Stimulated activated CD4-positive, alpha-beta T cell treated with anti-CD3 and anti-CD28 coated beads, Interleukin-1b, Interleukin-23, amount 100 ng/mL, for 24 hours (primary cell): ENCODE measurements around the gene LARP4B.

Experiments
- DNase-seq, 4 experiments: peaks; one replicate each; pipeline ENCODE4 v3.0.0-alpha.2; 2020; ENCODE audit warnings: low read depth in 4 of 4, low spot score in 1 of 4

LARP4B gene

GRCh38 chr10:870564-871166 is 60.8 kb downstream of the LARP4B start:
- DNase-seq, result no peak

DNA sequence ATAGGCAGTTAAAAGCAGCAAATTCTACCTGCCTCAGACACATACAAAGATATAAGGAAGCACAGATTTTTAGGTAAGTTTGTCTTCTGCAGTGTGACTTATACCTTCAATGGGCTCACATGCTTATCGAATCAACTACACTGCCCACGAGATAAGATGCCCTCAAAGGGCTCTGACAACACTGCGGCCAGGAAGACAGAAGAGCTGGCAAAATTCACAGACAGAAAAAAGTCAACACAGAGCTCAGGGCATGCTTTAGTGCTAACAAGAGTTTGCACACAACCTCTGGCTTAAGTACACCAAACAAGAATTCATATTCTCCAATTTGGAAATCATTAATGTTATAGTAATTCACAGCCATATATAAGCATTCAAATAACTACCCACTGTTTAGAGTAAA is 62.3 kb downstream of the LARP4B start:
- no peak for DNase-seq

DNA sequence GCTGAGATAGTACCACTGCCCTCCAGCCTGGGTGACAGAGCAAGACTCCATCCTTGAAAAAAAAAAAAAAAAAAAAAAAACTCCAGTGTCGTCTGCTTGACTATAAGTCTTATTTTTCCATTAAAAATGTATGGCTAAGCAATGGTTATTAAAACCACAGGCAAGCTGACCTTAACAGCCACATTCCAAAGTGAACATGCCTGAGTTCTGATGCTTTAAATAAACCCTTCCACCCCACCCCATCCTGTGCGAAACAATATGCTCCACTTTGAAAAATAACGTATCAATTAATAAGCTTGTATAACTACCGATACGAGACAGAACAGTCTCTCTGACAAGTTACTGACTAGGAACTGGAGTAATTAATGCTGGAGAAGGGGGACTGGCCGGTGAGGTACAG is 63.7 kb downstream of the LARP4B start:
- DNase-seq, result no peak

- DNase-seq, result no peak
Observed at GRCh38 chr10:866577-866941, 64.9 kb downstream of the LARP4B start.

DNA sequence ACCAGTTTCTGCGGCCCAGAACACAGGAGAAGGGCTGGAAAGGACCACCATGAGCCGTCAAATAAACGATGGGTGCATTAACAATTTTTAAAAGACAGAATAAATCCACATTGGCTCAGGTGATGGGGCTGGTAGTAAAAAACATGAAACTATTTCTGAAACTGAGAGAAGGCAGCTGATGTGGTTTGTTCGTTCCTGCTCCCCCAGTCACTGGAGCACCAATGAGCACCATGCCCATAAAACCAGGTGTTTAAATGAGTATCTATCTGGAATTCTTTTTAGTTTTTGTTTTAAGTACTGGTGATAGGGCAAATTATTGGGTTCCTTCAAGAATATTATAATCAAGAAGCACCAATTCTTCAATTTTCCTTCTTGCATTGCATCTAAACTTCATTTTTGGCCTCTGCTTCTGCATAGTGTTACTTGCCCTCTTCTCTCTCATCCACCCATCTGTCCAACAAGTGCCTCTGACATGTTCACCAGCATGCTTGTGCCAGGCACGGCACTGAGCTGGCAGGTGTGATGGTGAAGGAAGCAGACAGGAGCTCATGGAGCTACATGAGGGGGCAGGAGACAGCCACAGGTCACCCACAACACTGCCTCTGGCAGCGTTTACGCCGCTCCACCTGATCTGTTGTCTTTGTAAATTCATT is 65.5 kb downstream of the LARP4B start:
- DNase-seq, result no peak

DNA sequence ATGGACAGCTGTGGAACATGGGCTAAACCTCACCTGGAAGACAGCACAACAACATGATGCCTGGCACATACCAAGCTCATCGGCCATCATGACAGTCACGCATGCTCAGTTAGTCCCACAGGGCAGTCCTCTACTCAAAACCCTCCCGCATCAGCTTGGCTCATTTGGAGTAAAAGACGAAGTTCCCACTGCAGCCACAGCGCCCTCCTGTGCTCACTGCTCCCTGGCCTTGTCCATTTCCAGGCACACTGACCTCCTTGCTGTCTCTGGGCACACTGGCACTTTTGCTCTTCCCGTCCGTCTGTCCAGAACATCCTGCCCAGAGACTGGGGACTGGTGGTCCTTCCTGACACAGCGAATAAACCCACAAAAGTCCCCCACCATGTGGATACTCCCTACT is 66.2 kb downstream of the LARP4B start:
- no peak for DNase-seq

- no peak for DNase-seq
Observed at GRCh38 chr10:860519-860918, 71.0 kb downstream of the LARP4B start.

DNA sequence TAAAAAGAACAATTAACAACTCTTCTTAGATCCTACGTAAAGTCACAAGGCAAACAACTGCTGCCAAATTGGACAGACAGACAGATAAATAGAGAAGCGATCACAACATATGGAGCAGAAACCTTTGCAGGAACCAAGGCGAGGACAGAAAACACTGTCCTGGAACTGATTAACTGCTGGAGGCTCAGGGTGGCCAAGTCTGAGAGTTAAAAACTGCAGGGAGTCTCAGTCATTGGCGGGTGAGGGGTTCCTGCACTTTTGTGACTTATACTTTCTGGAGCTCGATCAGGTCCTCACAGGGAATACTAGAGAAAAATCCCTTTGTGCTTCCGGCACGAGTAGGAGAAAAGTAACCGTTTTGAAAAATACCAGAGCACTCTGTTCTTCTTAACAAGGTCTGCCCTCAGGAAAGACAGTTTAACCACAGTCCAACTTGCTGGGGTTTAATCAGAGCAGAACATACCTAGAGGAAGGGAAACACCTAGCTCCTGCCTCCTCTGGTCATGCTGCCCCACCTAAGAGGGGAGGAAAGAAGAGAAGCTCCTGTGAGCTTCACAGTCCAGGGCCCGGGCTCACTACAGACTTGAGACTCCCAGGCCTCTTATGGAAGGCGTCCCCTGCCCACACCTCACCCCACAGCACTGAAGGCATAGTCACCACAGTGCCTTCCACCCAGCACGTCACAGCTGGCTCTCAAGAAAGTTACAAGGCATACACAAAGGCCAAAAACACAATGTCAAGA is 74.9 kb downstream of the LARP4B start:
- no peak for DNase-seq

GRCh38 chr10:855671-856070 is 75.8 kb downstream of the LARP4B start:
- DNase-seq, result no peak

- DNase-seq, result no peak
Observed at GRCh38 chr10:855079-855478, 76.4 kb downstream of the LARP4B start.

DNA sequence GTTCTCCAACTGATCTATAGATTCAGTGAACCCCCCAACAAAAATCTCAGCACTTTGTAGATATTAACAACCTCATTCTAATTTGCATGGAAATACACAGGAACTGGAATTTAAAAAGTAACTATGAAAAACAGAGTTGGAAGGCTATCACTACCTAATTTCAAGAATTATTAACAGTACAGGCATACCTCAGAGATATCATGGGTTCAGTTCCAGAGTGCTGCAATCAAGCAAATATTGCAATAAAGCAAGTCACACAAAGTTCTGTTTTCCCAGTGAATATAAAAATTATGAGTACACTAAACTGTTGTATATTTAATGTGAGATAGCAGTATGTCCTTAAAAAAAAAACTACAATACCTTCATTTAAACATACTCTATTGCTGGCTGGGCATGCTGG is 78.5 kb downstream of the LARP4B start:
- DNase-seq, result no peak

DNA sequence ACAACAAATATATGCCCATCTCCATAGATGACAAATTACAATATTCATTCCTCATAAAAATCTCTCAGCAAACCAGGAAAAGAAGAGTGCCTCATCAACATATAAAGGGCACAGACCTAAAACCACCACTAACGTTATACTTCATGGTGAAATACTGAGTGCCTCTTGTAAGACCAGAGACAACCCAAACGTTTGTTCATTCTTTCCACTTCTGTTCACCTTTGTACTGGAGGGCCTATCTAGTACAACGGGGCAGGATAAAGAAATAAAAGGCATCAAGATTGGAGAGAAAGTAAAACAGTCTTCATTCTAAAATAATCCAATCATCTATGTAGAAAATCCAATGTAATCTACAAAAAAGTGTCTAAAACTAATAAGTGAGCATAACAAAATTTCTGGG is 79.1 kb downstream of the LARP4B start:
- DNase-seq, result no peak

DNA sequence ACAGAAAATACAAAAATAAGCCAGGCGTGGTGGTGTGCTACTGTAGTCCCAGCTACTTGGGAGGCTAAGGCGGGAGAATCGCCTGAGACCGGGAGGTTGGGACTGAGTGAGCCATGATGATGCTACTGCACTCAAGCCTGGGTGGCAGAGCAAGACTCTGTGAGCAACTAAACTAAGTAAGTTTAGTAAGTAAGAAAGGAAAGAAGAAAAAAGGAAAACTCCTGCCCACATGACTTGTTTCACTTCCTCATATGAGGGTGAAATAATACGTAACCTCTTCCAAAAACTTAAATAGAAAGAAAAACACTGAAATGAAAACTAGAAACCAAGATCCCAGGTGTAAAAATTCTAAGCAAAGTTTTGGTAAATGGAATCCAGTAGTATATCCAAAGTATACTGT is 79.6 kb downstream of the LARP4B start:
- no peak for DNase-seq

DNA sequence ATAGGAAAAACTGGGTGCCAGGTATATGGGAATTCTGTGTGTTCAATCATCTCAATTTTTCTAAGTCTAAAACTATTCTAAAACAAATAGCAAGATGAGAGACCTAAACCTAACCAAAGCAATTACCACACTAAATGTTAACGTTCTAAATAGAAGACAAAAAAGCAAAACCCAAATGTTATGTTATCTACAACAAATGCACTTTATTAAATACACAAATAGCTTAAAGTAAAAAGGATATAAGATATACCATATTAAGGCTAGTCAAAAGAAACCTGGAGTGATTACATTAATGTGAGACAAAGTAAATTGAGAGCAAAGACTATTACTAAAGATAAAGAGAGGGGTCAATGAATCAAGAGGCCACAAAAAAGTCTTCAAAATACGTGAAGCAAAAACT is 81.4 kb downstream of the LARP4B start:
- DNase-seq, result no peak

GRCh38 chr10:847868-848267 is 83.6 kb downstream of the LARP4B start:
- DNase-seq, result no peak

- DNase-seq, result no peak
Observed at GRCh38 chr10:846126-846685, 85.3 kb downstream of the LARP4B start.

- no peak for DNase-seq
Observed at GRCh38 chr10:845526-845925, 86.0 kb downstream of the LARP4B start.

- DNase-seq, result no peak
Observed at GRCh38 chr10:844552-844951, 87.0 kb downstream of the LARP4B start.

GRCh38 chr10:843703-844102 is 87.8 kb downstream of the LARP4B start:
- no peak for DNase-seq

DNA sequence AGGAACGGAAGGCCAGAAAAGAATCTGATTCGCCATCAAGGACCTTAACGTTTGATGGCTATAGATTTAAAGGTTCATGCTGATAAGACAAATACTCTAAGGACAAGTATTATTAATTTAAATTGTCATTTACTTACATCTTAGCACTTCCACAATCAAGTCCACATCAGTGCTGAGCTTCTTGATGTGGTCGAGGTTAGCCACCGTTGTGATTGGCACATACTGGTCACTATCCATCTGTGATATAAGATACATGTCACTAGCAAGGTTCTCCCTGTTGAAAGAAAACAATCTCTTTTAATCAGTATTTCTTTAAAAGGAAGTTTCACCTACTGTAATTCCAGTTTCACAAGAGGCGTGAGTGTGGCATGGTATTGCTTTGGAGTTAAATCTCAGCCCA is 88.7 kb downstream of the LARP4B start:
- DNase-seq, result no peak

DNA sequence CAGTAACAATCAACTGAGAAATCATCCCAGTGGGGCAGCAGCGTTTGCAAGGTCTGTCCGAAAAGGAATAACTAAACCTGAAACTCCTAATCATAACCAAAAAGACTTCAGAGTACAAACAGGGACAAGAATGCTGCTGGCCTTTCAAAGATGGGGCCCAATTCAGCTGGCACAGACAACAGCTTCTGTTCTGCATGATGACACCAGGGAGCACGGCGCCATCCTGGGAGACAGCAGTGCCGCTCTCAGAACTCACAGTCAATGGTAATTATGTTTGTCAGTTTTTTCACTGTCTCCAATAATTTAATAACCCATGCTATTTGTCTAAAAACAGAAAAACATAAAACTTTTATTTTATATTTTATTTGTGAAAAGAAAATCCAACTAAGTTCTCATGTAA is 90.0 kb downstream of the LARP4B start:
- no peak for DNase-seq

DNA sequence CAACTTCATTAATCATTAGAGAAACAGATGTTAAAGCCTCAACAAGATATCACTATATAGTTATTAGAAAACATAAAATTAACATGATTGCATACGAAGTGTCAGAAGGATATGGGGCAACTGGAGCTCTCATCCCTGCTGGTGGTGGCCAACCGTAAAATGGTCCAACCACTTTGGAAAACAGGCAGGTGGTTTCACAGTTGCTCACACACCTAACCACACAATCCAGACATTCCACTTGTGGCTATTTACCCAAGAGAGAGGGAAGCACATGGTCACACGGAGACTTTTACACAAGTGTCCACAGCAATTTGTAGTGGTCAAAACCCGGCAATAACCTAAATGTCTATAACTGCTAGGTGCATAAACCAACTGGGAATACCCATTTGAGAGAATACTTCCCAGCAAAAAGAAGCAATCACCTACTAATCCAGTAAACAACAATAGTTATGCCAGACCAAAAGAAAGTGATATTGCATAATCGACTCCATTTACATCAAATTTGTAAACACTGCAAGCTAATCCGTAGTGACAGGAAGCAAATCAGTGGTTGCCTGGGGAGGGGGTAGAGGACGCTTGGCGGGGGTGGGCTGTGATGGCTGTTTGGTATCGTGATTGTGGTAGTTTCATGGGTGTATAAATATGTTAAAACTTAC is 91.8 kb downstream of the LARP4B start:
- no peak for DNase-seq
